IMR-90 (cell line): Measurements from ENCODE around the gene PPIA. TPM values are rescaled to one million over a fixed set of nuclear protein-coding genes. Genes with fewer than 3 reads are reported as not detected.

Source experiments
- ATAC-seq: fragments of 200-7000 bp; cut with Tn5 transposase; 2 replicates; pipeline ENCODE4 v1.9.1; 2020; ENCODE audit warnings: low read depth, mild to moderate bottlenecking, moderate library complexity
- BruUV-seq: library from RNA; stranded (reverse); fragments of 400-500 nt; replicated peaks from 2 replicates; lab custom pipeline; 2021; lab: Mats Ljungman, UMichigan
- CTCF ChIA-PET: fragments of 300-600 bp; formaldehyde crosslinking; extraction: SDS; loops from one replicate; lab custom pipeline; 2021; ENCODE audit warnings: antibody characterized with exemption; lab: Yijun Ruan, JAX
- POLR2A ChIA-PET: fragments of 300-600 bp; sonication (Branson Sonifier 250); formaldehyde crosslinking; loops from one replicate; lab custom pipeline; 2022; ENCODE audit warnings: antibody characterized with exemption; ENCODE audit not compliant: unreplicated experiment; lab: Charles Lee
- DNase-seq: peaks from one replicate; pipeline ENCODE4 v3.0.0; 2013
- H2AFZ ChIP-seq: replicated peaks from 2 replicates; pipeline ENCODE3; 2013; ENCODE audit warnings: low read length, mild to moderate bottlenecking; ENCODE audit not compliant: poor library complexity
- H2AK5ac ChIP-seq: 2 replicates; pipeline ENCODE4 v1.6.1; 2013; ENCODE audit warnings: low read depth, low read length, inconsistent platforms
- H2AK9ac ChIP-seq: replicated peaks from 2 replicates; pipeline ENCODE3; 2013; ENCODE audit warnings: mild to moderate bottlenecking, low read depth, low read length, moderate library complexity; ENCODE audit not compliant: poor library complexity
- H2BK120ac ChIP-seq: 2 replicates; pipeline ENCODE4 v1.6.1; 2013; ENCODE audit warnings: low read depth, low read length, inconsistent platforms
- H2BK15ac ChIP-seq: 3 replicates; pipeline ENCODE4 v1.6.1; 2013; ENCODE audit warnings: low read depth, low read length, inconsistent platforms
- H2BK20ac ChIP-seq: 2 replicates; pipeline ENCODE4 v1.6.1; 2013; ENCODE audit warnings: low read depth, mild to moderate bottlenecking, inconsistent platforms, low read length, moderate library complexity
- H2BK5ac ChIP-seq: 2 replicates; pipeline ENCODE4 v1.6.1; 2013; ENCODE audit warnings: mild to moderate bottlenecking, low read depth, low read length, inconsistent platforms; ENCODE audit not compliant: poor library complexity, severe bottlenecking
- H3K14ac ChIP-seq: replicated peaks from 2 replicates; pipeline ENCODE4 v1.6.1; 2013; ENCODE audit warnings: low read depth, low read length, inconsistent platforms
- H3K18ac ChIP-seq: 2 replicates; pipeline ENCODE4 v1.6.1; 2013; ENCODE audit warnings: low read depth, low read length, control low read depth
- H3K23ac ChIP-seq: 2 replicates; pipeline ENCODE4 v1.6.1; 2013; ENCODE audit warnings: low read depth, low read length, inconsistent platforms
- H3K27ac ChIP-seq: 2 replicates; pipeline ENCODE4 v1.5.1; 2013; ENCODE audit warnings: mild to moderate bottlenecking, control low read depth, low read length; ENCODE audit not compliant: insufficient read depth
- H3K27me3 ChIP-seq: 2 replicates; pipeline ENCODE4 v1.6.1; 2013; ENCODE audit warnings: low read length; ENCODE audit not compliant: control insufficient read depth, insufficient read depth
- H3K36me3 ChIP-seq: 2 replicates; pipeline ENCODE4 v1.6.1; 2013; ENCODE audit warnings: low read length, mixed read lengths; ENCODE audit not compliant: control insufficient read depth, insufficient read depth
- H3K4ac ChIP-seq: 2 replicates; pipeline ENCODE4 v1.6.1; 2013; ENCODE audit warnings: low read depth, low read length, inconsistent platforms
- H3K4me1 ChIP-seq: 2 replicates; pipeline ENCODE4 v1.6.1; 2013; ENCODE audit warnings: low read length, mixed read lengths; ENCODE audit not compliant: control insufficient read depth, insufficient read depth
- H3K4me2 ChIP-seq: 2 replicates; pipeline ENCODE4 v1.6.1; 2013; ENCODE audit warnings: low read depth, mild to moderate bottlenecking, control low read depth, low read length, moderate library complexity
- H3K4me3 ChIP-seq: 2 replicates; pipeline ENCODE4 v1.5.1; 2013; ENCODE audit warnings: low read depth, mild to moderate bottlenecking, control low read depth, low read length, moderate library complexity; ENCODE audit not compliant: insufficient read depth
- H3K56ac ChIP-seq: 2 replicates; pipeline ENCODE4 v1.6.1; 2013; ENCODE audit warnings: low read length, inconsistent platforms; ENCODE audit not compliant: insufficient read depth; ENCODE audit errors: extremely low read depth
- H3K79me1 ChIP-seq, 2 experiments: 2 replicates each; pipeline ENCODE4 v1.6.1; 2013; ENCODE audit warnings: low read length in 2 of 2, inconsistent platforms in 1 of 2, low read depth in 1 of 2
- H3K9ac ChIP-seq: 2 replicates; pipeline ENCODE4 v1.6.1; 2013; ENCODE audit warnings: low read depth, low read length, control low read depth
- H3K9me1 ChIP-seq: 2 replicates; pipeline ENCODE4 v1.6.1; 2013; ENCODE audit warnings: low read length, inconsistent platforms; ENCODE audit not compliant: insufficient read depth
- H3K9me3 ChIP-seq: 2 replicates; pipeline ENCODE4 v1.6.1; 2013; ENCODE audit warnings: low read length; ENCODE audit not compliant: control insufficient read depth, insufficient read depth
- H4K20me1 ChIP-seq: 2 replicates; pipeline ENCODE4 v1.6.1; 2013; ENCODE audit warnings: low read length, inconsistent platforms; ENCODE audit not compliant: insufficient read depth
- H4K5ac ChIP-seq: 2 replicates; pipeline ENCODE4 v1.6.1; 2013; ENCODE audit warnings: mild to moderate bottlenecking, low read depth, low read length, control low read depth
- H4K8ac ChIP-seq, 2 experiments: 2 replicates each; pipeline ENCODE4 v1.6.1; 2013; ENCODE audit warnings: low read depth in 2 of 2, low read length in 2 of 2, control low read depth in 1 of 2, inconsistent platforms in 1 of 2
- H4K91ac ChIP-seq: 2 replicates; pipeline ENCODE4 v1.6.1; 2013; ENCODE audit warnings: low read depth, low read length, inconsistent platforms; ENCODE audit not compliant: insufficient read depth
- BHLHE40 ChIP-seq: fragments of 150-350 bp; IDR thresholded peaks from 2 replicates; pipeline ENCODE4 v1.6.1; 2016; ENCODE audit warnings: mild to moderate bottlenecking, low read depth, low read length
- CEBPB ChIP-seq: IDR thresholded peaks from 2 replicates; pipeline ENCODE4 v1.6.1; 2012; ENCODE audit warnings: low read depth, low read length, improper control_type of control experiment
- CHD1 ChIP-seq: IDR thresholded peaks from 2 replicates; pipeline ENCODE4 v1.6.1; 2012; ENCODE audit warnings: low read depth, low read length, improper control_type of control experiment
- MAFK ChIP-seq: IDR thresholded peaks from 2 replicates; pipeline ENCODE4 v1.6.1; 2012; ENCODE audit warnings: low read depth, low read length, improper control_type of control experiment
- MAZ ChIP-seq: IDR thresholded peaks from 2 replicates; pipeline ENCODE4 v1.6.1; 2012; ENCODE audit warnings: low read depth, mild to moderate bottlenecking, low read length, improper control_type of control experiment, moderate library complexity, borderline replicate concordance
- MXI1 ChIP-seq: IDR thresholded peaks from 2 replicates; pipeline ENCODE4 v1.6.1; 2012; ENCODE audit warnings: low read depth, mild to moderate bottlenecking, low read length, moderate library complexity, borderline replicate concordance
- NFE2L2 ChIP-seq: fragments of 150-350 bp; IDR thresholded peaks from 2 replicates; pipeline ENCODE4 v1.6.1; 2016; ENCODE audit warnings: low read depth, mild to moderate bottlenecking, low read length
- POLR2A ChIP-seq: IDR thresholded peaks from 2 replicates; pipeline ENCODE4 v1.6.1; 2012; ENCODE audit warnings: mild to moderate bottlenecking, low read depth, low read length
- RAD21 ChIP-seq: IDR thresholded peaks from 2 replicates; pipeline ENCODE4 v1.6.1; 2012; ENCODE audit warnings: low read length, improper control_type of control experiment
- RFX5 ChIP-seq: IDR thresholded peaks from 2 replicates; pipeline ENCODE4 v1.8.0; 2012; ENCODE audit warnings: low read depth, mild to moderate bottlenecking, low read length, moderate library complexity
- SMC3 ChIP-seq: fragments of 150-350 bp; IDR thresholded peaks from 2 replicates; pipeline ENCODE4 v1.6.1; 2016; ENCODE audit warnings: low read depth, mild to moderate bottlenecking, antibody characterized with exemption, low read length, moderate library complexity
- WGBS, 2 experiments: methylation state at CpG; one replicate each; pipeline versions ENCODE4 v1.1.5 to v1.1.7; 2013; ENCODE audit warnings: missing lambda C conversion rate in 2 of 2; ENCODE audit not compliant: insufficient read length in 1 of 2; ENCODE audit errors: extremely low coverage in 2 of 2; 5-methylcytosine and 5-hydroxymethylcytosine counted together
- dilution Hi-C: fragments of 300-500 bp; cut with HindIII; formaldehyde crosslinking; loops from one replicate; pipeline ENCODE4 v1.14.3; 2018; ENCODE audit warnings: low sequenced_read_pairs; ENCODE audit not compliant: unreplicated experiment
- in situ Hi-C: fragments of 300-500 bp; cut with MboI; formaldehyde crosslinking; loops from 3 replicates; pipeline ENCODE4 v1.14.3; 2019; ENCODE audit warnings: low sequenced_read_pairs, inconsistent platforms, mixed read lengths
- intact Hi-C: fragments of 100-400 bp; cut with micrococcal nuclease; formaldehyde crosslinking; loops from 2 replicates; pipeline ENCODE4 v1.10.0; 2022
- polyA plus RNA-seq, 3 experiments: library from polyadenylated mRNA; depleted of rRNA; stranded (reverse); fragments of >200 nt; gene quantifications; 2 replicates each; pipeline ENCODE4 v1.2.3, GENCODE V29; 2012; ENCODE audit warnings: low replicate concordance in 1 of 3
- total RNA-seq: library from RNA; depleted of rRNA; stranded (reverse); fragments of >200 nt; gene quantifications from 2 replicates; pipeline ENCODE4 v1.2.3, GENCODE V29; 2012
- TF ChIP-seq, protein P1 (sequence below): fragments of 150-350 bp; IDR thresholded peaks from 2 replicates; pipeline ENCODE4 v1.6.1; 2016; ENCODE audit warnings: low read depth, mild to moderate bottlenecking, low read length, moderate library complexity, borderline replicate concordance
- TF ChIP-seq, protein P2 (sequence below): fragments of 150-350 bp; IDR thresholded peaks from 2 replicates; pipeline ENCODE4 v1.6.1; 2017; ENCODE audit warnings: mild to moderate bottlenecking, antibody characterized with exemption, low read length, low read depth
- TF ChIP-seq, protein P3 (sequence below): conservative IDR thresholded peaks from 2 replicates; pipeline ENCODE4 v1.5.1; 2012; ENCODE audit warnings: mild to moderate bottlenecking, low read depth, low read length, improper control_type of control experiment

PPIA gene
- total and polyA plus RNA-seq, 2 of the 4 experiments (the other 2 are of a cell fraction): 3,396 to 4,883 TPM

DNA sequence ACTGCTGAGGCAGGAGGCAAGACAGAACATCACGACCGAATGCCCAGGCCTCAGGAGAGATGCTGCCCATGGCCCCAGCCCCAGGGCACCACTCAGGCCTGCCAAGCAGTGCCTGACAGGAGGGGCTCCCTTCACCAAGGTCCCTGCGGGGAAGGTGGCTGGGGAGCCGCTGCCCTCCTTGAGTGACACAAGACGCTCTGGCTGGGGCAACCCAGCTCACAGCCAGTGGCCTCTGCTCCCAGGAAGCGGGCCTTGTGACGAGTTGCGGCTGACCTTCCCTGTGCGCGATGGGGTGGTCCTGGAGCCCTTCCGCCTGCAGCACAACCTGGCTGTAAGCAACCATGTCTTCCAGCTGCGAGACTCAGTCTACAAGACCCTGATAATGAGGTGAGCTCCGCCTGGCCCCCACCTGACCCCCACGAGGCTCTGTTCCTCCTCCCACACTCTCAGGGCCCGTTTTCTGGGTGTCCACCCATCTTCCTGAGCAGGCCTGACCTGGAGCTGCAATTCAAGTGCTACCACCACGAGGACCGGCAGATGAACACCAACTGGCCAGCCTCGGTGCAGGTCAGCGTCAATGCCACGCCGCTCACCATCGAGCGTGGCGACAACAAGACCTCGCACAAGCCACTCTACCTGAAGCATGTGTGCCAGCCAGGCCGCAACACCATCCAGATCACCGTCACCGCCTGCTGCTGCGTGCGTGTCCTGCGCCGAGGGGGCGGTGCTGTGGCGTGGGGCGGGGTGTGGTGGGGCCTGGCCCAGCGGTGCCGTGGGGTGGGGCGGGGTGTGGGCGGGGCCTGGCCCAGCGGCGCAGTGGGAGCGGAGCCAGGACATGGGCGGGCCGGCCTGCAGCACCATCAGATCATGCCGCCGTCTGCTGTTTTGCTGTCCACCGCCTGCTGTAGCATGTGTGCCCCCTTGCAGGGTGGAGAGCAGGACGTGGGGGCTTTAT lies 35.0 kb upstream of the PPIA start:
- H2AFZ ChIP-seq: no peak overlapping the region
- DNase-seq: no peak
- H4K5ac ChIP-seq: no peak overlapping the region
- peaks cover 0 to 23% of the 10 kb centered on the region in 2 experiments; a peak in 3 of 4 replicates for H3K79me1 ChIP-seq
- H3K9ac ChIP-seq: no peak overlapping the region
- no peaks in the 10 kb centered on the region for H3K9me3 ChIP-seq
- peaks cover 2% of the 10 kb centered on the region; the same call in 1 of the 2 replicates for H3K4me1 ChIP-seq
- 83% methylated on average over 27 of the region's 48 CpGs; no CpG with 5 or more reads in 1 of the 2 experiments for WGBS, 2 experiments
- in situ Hi-C loops (no loop called here), dilution Hi-C loops (no loop called here), intact Hi-C loops (no loop called here)
- ATAC-seq: peak; percentile 65
- H2BK120ac ChIP-seq: no peak overlapping the region
- H3K27ac ChIP-seq: no peak overlapping the region
- H2AK5ac ChIP-seq: no peak overlapping the region
- H4K91ac ChIP-seq: no peak overlapping the region
- H4K8ac ChIP-seq: no peak overlapping the region; a peak in 1 of 4 replicates
- no peak overlapping the region for H2BK5ac ChIP-seq
- no peaks in the 10 kb centered on the region for H3K9me1 ChIP-seq
- no peak overlapping the region for H2BK15ac ChIP-seq
- no peak overlapping the region for H3K4ac ChIP-seq
- no peaks in the 10 kb centered on the region for H4K20me1 ChIP-seq
- CTCF ChIA-PET: no interaction called here
- no peaks in the 10 kb centered on the region for H3K27me3 ChIP-seq
- no peak overlapping the region for H2AK9ac ChIP-seq
- no peak overlapping the region for H3K4me2 ChIP-seq
- no TSS peak for BruUV-seq
- no peak overlapping the region for H3K4me3 ChIP-seq
- H3K18ac ChIP-seq: no peak overlapping the region
- H3K56ac ChIP-seq: no peak overlapping the region
- H3K23ac ChIP-seq: no peak overlapping the region
- POLR2A ChIA-PET: no interaction called here
- H3K36me3 ChIP-seq: peaks cover 81% of the 10 kb centered on the region
- no peak overlapping the region for H2BK20ac ChIP-seq
- no peak overlapping the region for H3K14ac ChIP-seq
- TF ChIP-seq RFX5: no peak
- no peak for TF ChIP-seq NFE2L2
- no peak for TF ChIP-seq RAD21
- TF ChIP-seq, protein P1, sequence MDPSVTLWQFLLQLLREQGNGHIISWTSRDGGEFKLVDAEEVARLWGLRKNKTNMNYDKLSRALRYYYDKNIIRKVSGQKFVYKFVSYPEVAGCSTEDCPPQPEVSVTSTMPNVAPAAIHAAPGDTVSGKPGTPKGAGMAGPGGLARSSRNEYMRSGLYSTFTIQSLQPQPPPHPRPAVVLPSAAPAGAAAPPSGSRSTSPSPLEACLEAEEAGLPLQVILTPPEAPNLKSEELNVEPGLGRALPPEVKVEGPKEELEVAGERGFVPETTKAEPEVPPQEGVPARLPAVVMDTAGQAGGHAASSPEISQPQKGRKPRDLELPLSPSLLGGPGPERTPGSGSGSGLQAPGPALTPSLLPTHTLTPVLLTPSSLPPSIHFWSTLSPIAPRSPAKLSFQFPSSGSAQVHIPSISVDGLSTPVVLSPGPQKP: no peak
- TF ChIP-seq CEBPB: no peak
- TF ChIP-seq, protein P2, sequence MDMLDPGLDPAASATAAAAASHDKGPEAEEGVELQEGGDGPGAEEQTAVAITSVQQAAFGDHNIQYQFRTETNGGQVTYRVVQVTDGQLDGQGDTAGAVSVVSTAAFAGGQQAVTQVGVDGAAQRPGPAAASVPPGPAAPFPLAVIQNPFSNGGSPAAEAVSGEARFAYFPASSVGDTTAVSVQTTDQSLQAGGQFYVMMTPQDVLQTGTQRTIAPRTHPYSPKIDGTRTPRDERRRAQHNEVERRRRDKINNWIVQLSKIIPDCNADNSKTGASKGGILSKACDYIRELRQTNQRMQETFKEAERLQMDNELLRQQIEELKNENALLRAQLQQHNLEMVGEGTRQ: no peak
- TF ChIP-seq SMC3: no peak
- TF ChIP-seq CHD1: no peak
- no peak for TF ChIP-seq BHLHE40
- no peak for TF ChIP-seq MAZ
- no peak for TF ChIP-seq MXI1
- no peak for TF ChIP-seq MAFK
- TF ChIP-seq POLR2A: no peak
- TF ChIP-seq, protein P3, sequence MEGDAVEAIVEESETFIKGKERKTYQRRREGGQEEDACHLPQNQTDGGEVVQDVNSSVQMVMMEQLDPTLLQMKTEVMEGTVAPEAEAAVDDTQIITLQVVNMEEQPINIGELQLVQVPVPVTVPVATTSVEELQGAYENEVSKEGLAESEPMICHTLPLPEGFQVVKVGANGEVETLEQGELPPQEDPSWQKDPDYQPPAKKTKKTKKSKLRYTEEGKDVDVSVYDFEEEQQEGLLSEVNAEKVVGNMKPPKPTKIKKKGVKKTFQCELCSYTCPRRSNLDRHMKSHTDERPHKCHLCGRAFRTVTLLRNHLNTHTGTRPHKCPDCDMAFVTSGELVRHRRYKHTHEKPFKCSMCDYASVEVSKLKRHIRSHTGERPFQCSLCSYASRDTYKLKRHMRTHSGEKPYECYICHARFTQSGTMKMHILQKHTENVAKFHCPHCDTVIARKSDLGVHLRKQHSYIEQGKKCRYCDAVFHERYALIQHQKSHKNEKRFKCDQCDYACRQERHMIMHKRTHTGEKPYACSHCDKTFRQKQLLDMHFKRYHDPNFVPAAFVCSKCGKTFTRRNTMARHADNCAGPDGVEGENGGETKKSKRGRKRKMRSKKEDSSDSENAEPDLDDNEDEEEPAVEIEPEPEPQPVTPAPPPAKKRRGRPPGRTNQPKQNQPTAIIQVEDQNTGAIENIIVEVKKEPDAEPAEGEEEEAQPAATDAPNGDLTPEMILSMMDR: no peak
